ENCODE data around the gene FOXL2. TPM values are rescaled to one million over a fixed set of nuclear protein-coding genes. Genes with fewer than 3 reads are reported as not detected.

The FOXL2 gene
- total RNA-seq, 1 donor from 2014 or later, result 6.8 TPM

DNA sequence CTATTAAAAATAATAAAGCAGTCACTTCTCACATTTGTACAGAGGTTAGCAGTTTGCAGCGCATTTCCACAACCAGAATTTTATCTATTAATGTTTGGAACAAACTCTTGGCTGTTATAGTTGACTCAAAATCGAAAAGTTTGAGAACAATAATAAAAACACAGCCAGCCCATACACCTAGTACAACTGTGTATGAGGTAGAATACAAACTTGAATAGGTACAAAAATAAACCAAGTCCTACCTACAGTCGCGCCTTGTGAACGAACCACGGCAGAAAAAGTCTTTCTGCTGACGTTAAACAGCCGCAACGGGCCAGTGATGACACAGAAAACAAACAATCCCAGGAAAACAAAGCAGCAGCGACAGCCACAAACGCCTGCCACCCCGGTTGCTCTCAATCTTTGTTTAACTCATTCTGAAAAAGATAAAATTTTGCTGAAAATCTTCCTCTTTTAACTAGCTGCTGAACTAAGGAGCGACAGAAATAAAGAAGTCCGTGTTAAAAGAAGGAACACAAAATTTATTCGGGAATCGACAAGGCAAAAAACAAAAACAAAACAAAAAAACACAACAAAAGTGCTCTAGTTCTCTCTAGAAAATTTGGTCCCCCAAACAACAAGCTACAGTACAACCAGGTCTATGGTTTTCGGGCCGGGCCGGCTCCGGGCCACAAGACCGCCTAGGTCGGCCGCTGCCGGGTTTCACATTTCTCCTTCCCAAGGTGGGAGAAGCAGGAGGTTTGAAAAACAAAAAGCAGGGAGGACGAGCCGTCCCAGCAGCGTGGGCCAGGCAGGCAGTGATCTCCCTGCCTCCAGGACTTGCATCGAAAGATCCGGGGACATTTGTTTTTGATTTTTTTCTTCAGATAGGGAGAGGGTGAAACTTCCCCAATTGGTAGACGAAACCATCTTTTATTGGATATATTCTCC is 2.9 kb downstream of the FOXL2 start:
- TF ChIP-seq, protein P1, sequence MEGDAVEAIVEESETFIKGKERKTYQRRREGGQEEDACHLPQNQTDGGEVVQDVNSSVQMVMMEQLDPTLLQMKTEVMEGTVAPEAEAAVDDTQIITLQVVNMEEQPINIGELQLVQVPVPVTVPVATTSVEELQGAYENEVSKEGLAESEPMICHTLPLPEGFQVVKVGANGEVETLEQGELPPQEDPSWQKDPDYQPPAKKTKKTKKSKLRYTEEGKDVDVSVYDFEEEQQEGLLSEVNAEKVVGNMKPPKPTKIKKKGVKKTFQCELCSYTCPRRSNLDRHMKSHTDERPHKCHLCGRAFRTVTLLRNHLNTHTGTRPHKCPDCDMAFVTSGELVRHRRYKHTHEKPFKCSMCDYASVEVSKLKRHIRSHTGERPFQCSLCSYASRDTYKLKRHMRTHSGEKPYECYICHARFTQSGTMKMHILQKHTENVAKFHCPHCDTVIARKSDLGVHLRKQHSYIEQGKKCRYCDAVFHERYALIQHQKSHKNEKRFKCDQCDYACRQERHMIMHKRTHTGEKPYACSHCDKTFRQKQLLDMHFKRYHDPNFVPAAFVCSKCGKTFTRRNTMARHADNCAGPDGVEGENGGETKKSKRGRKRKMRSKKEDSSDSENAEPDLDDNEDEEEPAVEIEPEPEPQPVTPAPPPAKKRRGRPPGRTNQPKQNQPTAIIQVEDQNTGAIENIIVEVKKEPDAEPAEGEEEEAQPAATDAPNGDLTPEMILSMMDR (IDR thresholded peaks at IDR 0.05; ENCODE audit: unreplicated experiment), result no peak
- Mint-ChIP-seq H3K9me3 (ENCODE audit: unreplicated experiment) (no peaks in the 10 kb centered on the region), H3K27ac (ENCODE audit: unreplicated experiment) (peak overlapping the region; percentile 81), H3K4me3 (ENCODE audit: unreplicated experiment) (peak overlapping the region; percentile 87), H3K36me3 (ENCODE audit: low read depth, unreplicated experiment) (peaks cover 8% of the 10 kb centered on the region), H3K27me3 (ENCODE audit: unreplicated experiment) (peaks cover 26% of the 10 kb centered on the region), H3K4me1 (ENCODE audit: unreplicated experiment) (peaks cover 52% of the 10 kb centered on the region)
- peak; percentile 26 for DNase-seq (ENCODE audit: low spot score)

DNA sequence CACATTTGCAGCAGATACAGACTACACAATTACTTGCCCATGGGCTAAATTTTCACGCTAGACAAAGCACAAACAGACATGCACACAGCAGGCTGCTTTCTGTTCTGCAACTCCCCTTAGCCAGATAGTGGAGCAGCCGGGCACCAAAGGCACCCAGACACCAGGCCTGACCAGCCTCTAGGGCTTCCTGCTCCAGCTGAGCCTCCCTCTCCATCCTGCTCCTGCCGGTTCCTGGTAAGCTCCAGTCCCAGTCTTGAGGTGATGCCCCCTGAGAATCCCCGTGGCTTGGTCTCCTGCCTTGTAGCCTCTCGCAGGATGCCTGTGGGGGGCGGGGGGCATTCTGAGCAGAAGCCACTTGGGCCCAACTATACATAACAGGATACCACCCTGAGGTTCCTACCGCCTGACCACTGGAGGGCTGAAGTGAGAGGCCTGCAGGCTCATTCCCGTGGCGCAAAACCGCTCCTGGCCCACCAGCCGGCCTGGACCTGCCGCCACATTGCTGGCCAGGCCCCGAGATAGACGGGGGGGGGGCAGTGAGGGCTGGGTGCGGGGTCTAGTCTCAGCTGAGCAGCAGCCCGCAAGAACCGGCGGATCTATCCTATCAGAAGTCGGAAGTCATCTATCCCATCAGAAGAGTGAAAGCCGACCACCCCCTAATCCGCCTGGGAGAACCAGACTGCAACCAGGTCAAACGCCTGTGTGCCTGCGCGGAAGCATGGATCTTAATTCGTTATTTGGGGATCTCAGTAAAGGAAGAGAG is 3.9 kb downstream of the FOXL2 start:
- peak; percentile 45 for DNase-seq (ENCODE audit: low spot score)
- H3K36me3 Mint-ChIP-seq (ENCODE audit: low read depth, unreplicated experiment), result peaks cover 6% of the 10 kb centered on the region
- TF ChIP-seq, protein P1 (IDR thresholded peaks at IDR 0.05; ENCODE audit: unreplicated experiment), result no peak
- H3K4me1 Mint-ChIP-seq (ENCODE audit: unreplicated experiment), result peaks cover 51% of the 10 kb centered on the region
- no peak overlapping the region for H3K27ac Mint-ChIP-seq (ENCODE audit: unreplicated experiment)
- no peaks in the 10 kb centered on the region for H3K9me3 Mint-ChIP-seq (ENCODE audit: unreplicated experiment)
- peak overlapping the region; percentile 87 for H3K4me3 Mint-ChIP-seq (ENCODE audit: unreplicated experiment)
- peaks cover 20% of the 10 kb centered on the region for H3K27me3 Mint-ChIP-seq (ENCODE audit: unreplicated experiment)

DNA sequence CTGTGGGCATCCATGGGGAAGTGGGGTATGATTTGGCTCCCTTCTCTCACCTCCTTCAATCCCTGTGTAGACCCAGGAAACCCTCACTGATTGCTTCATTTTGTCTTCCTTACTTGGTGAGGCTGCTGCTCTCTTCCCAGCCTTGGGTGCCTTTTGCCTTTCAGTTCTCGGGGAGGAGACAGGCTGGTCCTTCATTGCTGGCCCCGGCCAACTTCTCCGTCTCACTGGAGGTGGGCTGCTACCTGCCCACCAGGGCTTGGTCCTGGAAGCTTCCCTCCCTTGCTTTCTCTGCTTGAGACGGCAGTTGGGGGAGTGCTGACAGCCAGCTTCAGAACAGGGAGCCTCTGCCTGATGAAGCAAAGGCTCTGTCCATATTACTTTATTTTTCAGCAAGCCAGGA is 4.7 kb downstream of the FOXL2 start:
- no peak overlapping the region for H3K4me3 Mint-ChIP-seq (ENCODE audit: unreplicated experiment)
- H3K9me3 Mint-ChIP-seq (ENCODE audit: unreplicated experiment), result no peaks in the 10 kb centered on the region
- peaks cover 47% of the 10 kb centered on the region for H3K4me1 Mint-ChIP-seq (ENCODE audit: unreplicated experiment)
- TF ChIP-seq, protein P1 (IDR thresholded peaks at IDR 0.05; ENCODE audit: unreplicated experiment), result no peak
- DNase-seq (ENCODE audit: low spot score), result no peak
- peaks cover 22% of the 10 kb centered on the region for H3K27me3 Mint-ChIP-seq (ENCODE audit: unreplicated experiment)
- no peak overlapping the region for H3K27ac Mint-ChIP-seq (ENCODE audit: unreplicated experiment)
- peaks cover 6% of the 10 kb centered on the region for H3K36me3 Mint-ChIP-seq (ENCODE audit: low read depth, unreplicated experiment)

DNA sequence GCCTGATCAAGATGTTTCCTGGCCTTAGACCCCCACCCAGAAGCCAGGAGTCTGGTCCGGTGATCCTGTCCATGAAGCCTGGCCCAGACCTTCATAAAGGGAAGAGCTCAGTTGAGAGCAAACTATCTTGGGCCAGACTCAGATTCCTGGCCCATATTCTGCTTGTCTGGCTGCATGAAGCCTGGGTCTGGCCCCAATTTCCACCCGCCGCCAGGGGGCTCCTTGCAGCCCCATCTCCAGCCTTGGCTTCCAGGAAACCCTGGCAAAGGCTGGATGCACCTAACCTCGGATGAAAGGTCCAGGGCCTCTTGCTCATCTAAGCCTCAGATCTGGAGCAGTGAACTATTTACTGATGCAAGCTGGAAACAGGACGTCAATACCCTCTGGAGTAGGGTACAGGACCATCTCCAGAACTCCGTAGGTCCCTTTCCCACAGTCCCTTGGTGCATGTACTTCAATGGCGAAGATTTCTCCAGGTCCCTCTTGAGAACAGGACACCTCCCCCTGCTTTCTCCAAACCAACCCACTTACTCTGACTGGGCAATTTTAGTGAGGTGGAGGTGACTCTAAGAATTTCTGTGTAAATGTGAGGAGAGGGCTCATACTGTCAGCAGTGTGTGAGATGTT is 5.6 kb downstream of the FOXL2 start:
- H3K4me1 Mint-ChIP-seq (ENCODE audit: unreplicated experiment), result peaks cover 52% of the 10 kb centered on the region
- no peak overlapping the region for H3K4me3 Mint-ChIP-seq (ENCODE audit: unreplicated experiment)
- peaks cover 24% of the 10 kb centered on the region for H3K27me3 Mint-ChIP-seq (ENCODE audit: unreplicated experiment)
- H3K27ac Mint-ChIP-seq (ENCODE audit: unreplicated experiment), result no peak overlapping the region
- H3K36me3 Mint-ChIP-seq (ENCODE audit: low read depth, unreplicated experiment), result peaks cover 8% of the 10 kb centered on the region
- TF ChIP-seq, protein P1 (IDR thresholded peaks at IDR 0.05; ENCODE audit: unreplicated experiment), result peak; percentile 77
- DNase-seq (ENCODE audit: low spot score), result peak; percentile 81
- no peaks in the 10 kb centered on the region for H3K9me3 Mint-ChIP-seq (ENCODE audit: unreplicated experiment)
